K562 (cell line): Measurements from ENCODE around the gene C20orf141. TPM values are rescaled to one million over a fixed set of nuclear protein-coding genes. Genes with fewer than 3 reads are reported as not detected.

Experiments used
- ARNT ChIP-seq, 2 experiments: fragments of 450-650 bp; IDR thresholded peaks; 2 replicates each; pipeline ENCODE4 v1.6.1; 2016; ENCODE audit warnings: mild to moderate bottlenecking in 1 of 2
- FIP1L1 ChIP-seq: fragments of 200-400 bp; formaldehyde crosslinking; IDR thresholded peaks from 2 replicates; pipeline ENCODE4 v1.6.1; 2018; ENCODE audit warnings: mild to moderate bottlenecking, low read depth, low read length; ENCODE audit not compliant: poor library complexity, severe bottlenecking
- FOXJ2 ChIP-seq: fragments of 200-800 bp; sonication (Bioruptor generic); IDR thresholded peaks from 2 replicates; pipeline ENCODE4 v1.6.1; 2016; ENCODE audit warnings: missing genetic modification characterization, missing compliant biosample characterization
- MECOM ChIP-seq: fragments of 250-450 bp; sonication (Bioruptor Pico); IDR thresholded peaks from 2 replicates; pipeline ENCODE4 v1.8.0; 2022; ENCODE audit warnings: inconsistent platforms
- NR3C1 ChIP-seq: sonication (generic); formaldehyde crosslinking; IDR thresholded peaks from 2 replicates; pipeline ENCODE4 v1.8.1; 2022; ENCODE audit warnings: missing genetic modification reagents
- TAF1 ChIP-seq: IDR thresholded peaks from 2 replicates; pipeline ENCODE4 v1.6.1; 2011; ENCODE audit warnings: mild to moderate bottlenecking, low read length, moderate library complexity; ENCODE audit not compliant: insufficient read depth, control insufficient read depth, severe bottlenecking; ENCODE audit errors: extremely low read depth
- XRCC4 ChIP-seq: IDR thresholded peaks from one replicate; pipeline ENCODE4 v1.6.1; 2011; ENCODE audit not compliant: insufficient read depth, insufficient read length; ENCODE audit errors: extremely low read depth
- ZNF589 ChIP-seq: fragments of 200-800 bp; sonication (Bioruptor generic); IDR thresholded peaks from 2 replicates; pipeline ENCODE4 v1.6.1; 2016; ENCODE audit warnings: low read depth, missing genetic modification characterization, missing compliant biosample characterization
- polyA plus RNA-seq, 8 experiments: library from polyadenylated mRNA; depleted of rRNA in 4 of 8; stranded (reverse) in 5 of 8; unstranded in 3 of 8; fragments of >200 nt; fragmentation: Nextera tagmentation in 2 of 8; fragmentation: Illumina TruSeq in 1 of 8; extraction: Ambion mirVana in 2 of 8; extraction: Trizol in 1 of 8; gene quantifications; 2 replicates each; pipeline versions ENCODE4 v1.2.1 to v1.2.3, GENCODE V29; 2011 to 2014; ENCODE audit warnings: inconsistent platforms in 1 of 8, missing spikeins in 1 of 8
- total RNA-seq, 7 experiments: library from RNA; depleted of rRNA in 6 of 7; stranded (reverse); fragments of >200 nt in 6 of 7; fragmentation: Illumina TruSeq in 2 of 7; extraction: Trizol in 2 of 7; gene quantifications; 2 replicates each; pipeline versions ENCODE4 v1.2.1 to v1.2.3, GENCODE V29; 2011 to 2021; ENCODE audit warnings: low replicate concordance in 1 of 7
- TF ChIP-seq, protein P1 (sequence below): fragments of 250-450 bp; sonication (Bioruptor Pico); IDR thresholded peaks from 2 replicates; pipeline ENCODE4 v1.4.0; 2020
- TF ChIP-seq, protein P2 (sequence below): fragments of 250-450 bp; sonication (Bioruptor Pico); IDR thresholded peaks from 2 replicates; pipeline ENCODE4 v1.5.0; 2020; ENCODE audit warnings: mild to moderate bottlenecking

The C20orf141 gene
- total and polyA plus RNA-seq, 9 of the 15 experiments (the other 6 are each of a cell fraction or from before 2014, with no cell fraction given), result not detected

DNA sequence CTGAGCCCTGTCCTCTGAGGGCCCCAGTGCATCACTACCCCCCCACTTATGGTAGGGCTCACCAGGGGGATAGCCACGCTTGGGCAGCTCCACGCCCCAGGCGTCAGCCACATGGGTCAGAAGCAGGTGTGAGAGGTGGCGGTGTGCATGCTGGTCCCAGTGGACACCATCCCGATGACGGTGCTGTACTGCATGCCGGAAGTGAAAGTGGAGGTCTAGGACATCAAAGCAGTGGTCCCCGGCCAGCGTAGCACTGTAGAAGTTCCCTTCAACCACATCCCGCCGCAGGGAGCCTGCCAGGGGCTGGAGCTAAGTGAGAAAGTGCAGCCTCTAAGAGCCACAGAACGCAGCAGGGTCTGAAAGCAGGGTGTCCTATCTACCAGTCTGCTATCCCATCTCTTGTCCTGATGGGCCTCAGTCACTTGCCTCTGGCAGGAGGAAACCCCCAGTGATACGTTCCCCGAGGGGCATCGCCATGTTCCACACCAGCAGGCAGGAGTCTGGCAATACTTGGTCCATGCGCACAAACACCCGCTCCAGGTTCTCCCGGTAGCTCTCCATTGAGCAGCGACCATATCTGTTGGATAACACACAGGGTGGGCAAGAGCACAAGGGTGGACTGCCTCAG is 23.5 kb downstream of the C20orf141 start (continued):
- TF ChIP-seq, protein P1, sequence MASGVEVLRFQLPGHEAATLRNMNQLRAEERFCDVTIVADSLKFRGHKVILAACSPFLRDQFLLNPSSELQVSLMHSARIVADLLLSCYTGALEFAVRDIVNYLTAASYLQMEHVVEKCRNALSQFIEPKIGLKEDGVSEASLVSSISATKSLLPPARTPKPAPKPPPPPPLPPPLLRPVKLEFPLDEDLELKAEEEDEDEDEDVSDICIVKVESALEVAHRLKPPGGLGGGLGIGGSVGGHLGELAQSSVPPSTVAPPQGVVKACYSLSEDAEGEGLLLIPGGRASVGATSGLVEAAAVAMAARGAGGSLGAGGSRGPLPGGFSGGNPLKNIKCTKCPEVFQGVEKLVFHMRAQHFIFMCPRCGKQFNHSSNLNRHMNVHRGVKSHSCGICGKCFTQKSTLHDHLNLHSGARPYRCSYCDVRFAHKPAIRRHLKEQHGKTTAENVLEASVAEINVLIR (CRISPR knock-in tag), result no peak
- no peak for TF ChIP-seq TAF1
- no peak for TF ChIP-seq FOXJ2 (tag)
- TF ChIP-seq ZNF589 (CRISPR knock-in tag), result no peak
- no peak for TF ChIP-seq FIP1L1
- no peak for TF ChIP-seq MECOM (CRISPR knock-in tag)
- TF ChIP-seq, protein P2, sequence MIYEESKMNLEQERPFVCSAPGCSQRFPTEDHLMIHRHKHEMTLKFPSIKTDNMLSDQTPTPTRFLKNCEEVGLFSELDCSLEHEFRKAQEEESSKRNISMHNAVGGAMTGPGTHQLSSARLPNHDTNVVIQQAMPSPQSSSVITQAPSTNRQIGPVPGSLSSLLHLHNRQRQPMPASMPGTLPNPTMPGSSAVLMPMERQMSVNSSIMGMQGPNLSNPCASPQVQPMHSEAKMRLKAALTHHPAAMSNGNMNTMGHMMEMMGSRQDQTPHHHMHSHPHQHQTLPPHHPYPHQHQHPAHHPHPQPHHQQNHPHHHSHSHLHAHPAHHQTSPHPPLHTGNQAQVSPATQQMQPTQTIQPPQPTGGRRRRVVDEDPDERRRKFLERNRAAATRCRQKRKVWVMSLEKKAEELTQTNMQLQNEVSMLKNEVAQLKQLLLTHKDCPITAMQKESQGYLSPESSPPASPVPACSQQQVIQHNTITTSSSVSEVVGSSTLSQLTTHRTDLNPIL (CRISPR knock-in tag), result no peak
- TF ChIP-seq XRCC4, result no peak
- no peak for TF ChIP-seq NR3C1 (CRISPR knock-in tag)
- TF ChIP-seq ARNT (IDR thresholded peaks at IDR 0.05), result no peak
